ENCODE results near the gene AOPEP.

The AOPEP gene

GRCh38 chr9:94760660-94761059, 34.2 kb downstream of the AOPEP start:
- no peak for DNase-seq (ENCODE audit: low read depth in 2 of 3, low spot score in 2 of 3)

- no peak for DNase-seq (ENCODE audit: low read depth in 2 of 3, low spot score in 2 of 3)
Observed at GRCh38 chr9:94761481-94761880, 35.0 kb downstream of the AOPEP start.

GRCh38 chr9:94767331-94768072, 41.0 kb downstream of the AOPEP start:
- no peak for DNase-seq (ENCODE audit: low read depth in 2 of 3, low spot score in 2 of 3)

DNA sequence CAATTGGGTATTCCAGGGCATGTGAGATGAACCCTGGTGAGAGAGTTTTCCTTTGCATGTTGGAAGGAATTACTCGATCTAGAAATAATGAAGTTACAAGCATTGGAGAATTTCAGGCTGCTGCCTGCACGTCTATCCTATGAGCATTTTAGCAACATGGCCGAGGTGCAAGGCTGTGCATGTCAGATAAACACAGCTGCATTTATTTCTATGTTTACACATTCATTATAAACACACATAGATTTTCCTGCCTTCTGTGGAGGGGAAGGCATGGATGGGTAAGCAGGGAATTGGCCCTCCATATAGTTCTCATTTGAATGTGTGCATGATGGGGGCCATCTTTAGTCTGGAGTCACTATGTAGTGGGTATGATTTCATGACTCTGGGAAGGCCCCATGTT, 42.3 kb downstream of the AOPEP start:
- DNase-seq (ENCODE audit: low read depth in 2 of 3, low spot score in 2 of 3): no peak

GRCh38 chr9:94770334-94770733, 43.8 kb downstream of the AOPEP start:
- DNase-seq (ENCODE audit: low read depth in 2 of 3, low spot score in 2 of 3): no peak

DNA sequence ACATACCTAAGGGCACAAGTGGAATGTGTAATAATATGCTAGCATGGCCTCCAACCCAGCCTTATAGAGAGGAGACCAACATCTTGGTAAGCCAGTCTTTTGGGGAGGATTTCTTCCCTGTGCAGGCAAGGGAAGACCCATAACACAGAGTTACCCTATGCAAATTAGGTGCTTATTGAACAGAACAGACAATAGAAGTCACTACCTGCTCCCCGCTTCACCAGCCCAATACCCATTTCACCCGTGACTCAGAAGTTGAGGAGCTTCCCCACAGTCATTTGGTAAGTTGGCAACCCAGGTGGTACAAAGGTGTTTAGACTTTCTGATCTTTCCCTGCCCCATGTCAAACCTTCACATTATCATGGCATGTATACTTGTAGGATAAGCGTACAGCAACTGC, 44.6 kb downstream of the AOPEP start:
- no peak for DNase-seq (ENCODE audit: low read depth in 2 of 3, low spot score in 2 of 3)

DNA sequence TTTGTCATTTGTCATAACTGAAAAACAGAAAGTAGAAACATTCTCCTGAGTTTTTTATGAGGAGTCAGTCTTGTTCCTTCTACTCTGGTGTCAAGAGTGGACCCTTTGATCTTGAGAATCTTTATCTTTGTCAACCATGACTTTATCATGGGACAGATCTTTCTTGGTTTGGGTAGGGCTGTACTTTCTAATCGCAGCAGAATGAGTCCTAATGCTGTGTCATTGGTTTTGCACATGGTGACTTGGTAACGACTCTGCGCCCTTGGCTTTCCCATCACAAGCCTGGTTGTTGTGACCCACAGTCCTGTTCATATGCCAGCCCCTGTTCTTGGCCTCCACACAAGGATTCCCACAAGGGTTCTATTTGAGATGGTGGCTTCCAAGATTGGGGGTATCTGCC, 45.6 kb downstream of the AOPEP start:
- no peak for DNase-seq (ENCODE audit: low read depth in 2 of 3, low spot score in 2 of 3)

DNA sequence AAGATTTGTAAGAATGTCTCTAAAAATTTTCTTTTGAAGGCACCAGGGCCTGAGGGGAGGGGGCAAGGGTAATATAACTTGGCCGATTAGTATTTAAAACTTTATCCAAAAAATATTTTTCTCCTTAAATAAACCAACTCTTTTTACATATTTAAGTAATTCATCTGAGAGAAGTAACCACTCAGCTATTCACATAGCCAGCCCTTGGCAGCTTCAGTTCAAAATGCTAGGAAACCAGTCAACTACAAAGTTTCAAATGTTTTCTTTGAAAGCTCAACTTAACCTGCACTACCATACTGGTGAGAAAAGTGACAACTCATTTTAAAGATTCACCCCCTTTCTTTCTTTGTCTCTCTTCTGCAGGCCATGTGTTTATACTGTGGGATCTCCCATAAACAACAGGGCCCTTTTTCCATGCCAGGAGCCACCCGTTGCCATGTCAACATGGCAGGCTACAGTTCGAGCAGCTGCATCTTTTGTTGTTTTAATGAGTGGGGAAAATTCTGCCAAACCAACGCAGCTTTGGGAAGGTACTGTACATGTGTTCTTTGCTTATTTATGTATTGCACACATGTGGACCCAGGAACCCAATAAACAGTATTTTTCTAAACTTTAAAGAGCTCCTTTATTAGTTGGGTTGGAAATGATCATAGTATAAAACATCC, 46.3 kb downstream of the AOPEP start:
- no peak for DNase-seq (ENCODE audit: low read depth in 2 of 3, low spot score in 2 of 3)

GRCh38 chr9:94773655-94774054, 47.2 kb downstream of the AOPEP start:
- no peak for DNase-seq (ENCODE audit: low read depth in 2 of 3, low spot score in 2 of 3)

DNA sequence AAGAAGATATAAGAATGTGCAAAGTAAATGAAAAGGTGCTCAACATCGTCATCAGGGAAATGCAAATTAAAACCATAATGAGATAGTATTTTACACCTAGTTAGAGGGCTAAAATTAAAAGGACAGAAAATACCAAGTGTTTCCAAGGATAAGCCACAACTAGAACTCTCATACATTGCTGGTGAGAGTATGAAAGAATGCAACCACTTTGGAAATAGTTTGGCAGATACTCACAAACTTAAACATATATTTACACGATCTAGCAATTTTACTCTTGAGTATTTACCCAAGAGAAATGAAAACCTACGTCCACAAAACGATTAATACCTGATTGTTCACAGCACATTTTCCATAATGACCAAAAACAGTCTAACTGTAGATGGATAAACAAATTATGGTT, 51.5 kb downstream of the AOPEP start:
- no peak for DNase-seq (ENCODE audit: low read depth in 2 of 3, low spot score in 2 of 3)

DNA sequence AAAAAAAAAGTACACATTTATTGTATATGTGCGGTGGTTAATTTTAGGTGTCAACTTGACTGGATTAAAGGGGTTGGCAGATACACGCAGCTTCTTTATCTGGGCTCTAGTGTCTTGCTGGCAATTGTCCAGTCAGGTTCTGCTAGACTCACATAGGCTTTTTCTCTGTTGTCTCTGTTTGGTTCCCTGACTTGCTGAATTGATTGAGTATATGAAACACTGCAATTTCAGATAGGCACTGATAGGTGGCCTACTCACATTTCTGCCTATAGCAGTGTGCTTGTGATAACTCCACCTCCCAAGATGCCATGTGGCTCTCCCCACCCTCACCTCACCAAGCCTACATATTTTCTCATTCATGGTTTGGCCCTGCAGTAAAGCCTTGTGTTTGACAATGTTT, 52.5 kb downstream of the AOPEP start:
- no peak for DNase-seq (ENCODE audit: low read depth in 2 of 3, low spot score in 2 of 3)

- no peak for DNase-seq (ENCODE audit: low read depth in 2 of 3, low spot score in 2 of 3)
Observed at GRCh38 chr9:94779693-94780290, 53.3 kb downstream of the AOPEP start.

DNA sequence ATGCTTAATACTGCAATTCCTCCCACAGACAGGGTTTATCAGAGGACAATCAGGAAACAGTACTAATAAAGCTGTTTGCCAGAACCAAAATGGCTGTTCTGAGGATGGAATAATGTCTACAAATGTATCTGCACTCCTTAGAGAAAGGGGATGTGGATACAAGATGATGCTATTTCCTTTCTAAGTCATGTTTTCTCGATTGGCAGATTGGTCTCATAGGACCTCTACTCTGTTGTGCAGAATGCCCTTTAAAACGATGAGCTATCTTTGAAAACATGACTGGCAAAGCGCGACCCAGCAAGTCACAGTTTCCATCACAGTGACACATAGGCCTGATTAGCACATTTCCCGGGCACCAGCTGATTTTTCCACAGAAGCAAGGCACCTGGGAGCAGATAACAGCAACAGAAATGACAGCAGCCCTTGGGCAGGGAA, 54.0 kb downstream of the AOPEP start:
- peak in 1 of 3 experiments; percentile 4 for DNase-seq (ENCODE audit: low read depth in 2 of 3, low spot score in 2 of 3)

DNA sequence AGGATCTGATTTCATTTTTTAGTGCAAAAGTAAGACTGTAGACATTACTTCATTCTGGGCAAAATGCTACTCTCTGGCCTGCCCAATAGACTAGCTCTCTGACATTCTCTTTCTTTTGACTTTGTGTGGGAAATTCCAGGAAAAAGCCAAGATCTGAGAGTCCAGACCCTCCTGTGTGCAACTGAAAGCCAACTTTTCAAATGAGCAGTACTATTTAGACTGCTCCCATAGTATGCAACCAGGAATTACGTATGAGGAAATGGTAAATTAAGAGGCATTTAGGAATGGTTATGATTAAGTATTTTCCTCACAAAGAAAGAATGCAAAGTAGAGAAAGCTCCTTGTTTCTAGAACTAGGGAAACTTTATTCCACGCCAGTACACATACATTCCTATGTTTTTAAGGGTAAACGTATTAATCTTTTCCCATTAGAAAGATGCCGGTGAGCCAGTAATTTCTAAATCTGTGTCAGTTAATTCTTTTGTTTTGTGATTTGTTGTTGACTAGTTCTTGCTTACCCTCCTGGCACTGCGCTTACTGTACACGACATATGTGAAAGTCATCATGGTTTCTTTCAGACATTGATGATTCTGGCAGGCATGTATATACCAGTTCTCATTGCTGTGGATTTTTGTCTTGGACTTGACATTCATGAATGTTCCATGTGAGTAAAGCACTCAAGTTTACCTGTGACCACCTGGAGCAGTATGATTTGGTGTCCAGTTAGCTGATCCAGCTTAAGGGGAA, 56.0 kb downstream of the AOPEP start:
- DNase-seq (ENCODE audit: low read depth in 2 of 3, low spot score in 2 of 3): no peak

DNA sequence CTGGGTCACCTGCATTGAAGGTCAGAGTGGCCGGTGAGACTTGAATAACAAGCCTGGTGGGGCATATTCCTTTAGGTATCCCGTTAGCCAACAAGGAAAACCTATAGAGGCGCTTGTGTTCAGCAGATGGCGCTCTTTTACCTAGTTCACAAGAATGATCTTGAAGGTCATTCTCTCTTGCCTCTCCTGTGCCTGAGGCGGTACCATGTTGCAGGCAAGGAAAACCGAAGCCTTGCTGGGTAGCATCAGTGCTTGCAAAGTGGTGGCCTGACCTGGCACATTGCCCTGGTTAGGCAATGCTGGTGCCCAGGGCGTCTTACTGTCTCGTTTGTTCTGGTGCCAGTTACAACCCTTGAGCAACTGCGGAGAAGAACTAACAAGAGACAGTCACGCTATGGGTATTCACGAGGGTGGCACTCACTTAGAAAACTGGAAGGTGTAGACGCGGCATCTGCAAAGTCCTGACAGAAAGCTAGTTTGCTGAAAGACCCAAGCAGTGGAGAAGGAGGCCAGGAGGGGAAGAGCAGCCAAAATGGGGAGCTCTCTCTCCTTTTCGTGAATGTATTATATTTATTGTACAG, 56.7 kb downstream of the AOPEP start:
- no peak for DNase-seq (ENCODE audit: low read depth in 2 of 3, low spot score in 2 of 3)

- no peak for DNase-seq (ENCODE audit: low read depth in 2 of 3, low spot score in 2 of 3)
Observed at GRCh38 chr9:94783928-94784327, 57.4 kb downstream of the AOPEP start.

DNA sequence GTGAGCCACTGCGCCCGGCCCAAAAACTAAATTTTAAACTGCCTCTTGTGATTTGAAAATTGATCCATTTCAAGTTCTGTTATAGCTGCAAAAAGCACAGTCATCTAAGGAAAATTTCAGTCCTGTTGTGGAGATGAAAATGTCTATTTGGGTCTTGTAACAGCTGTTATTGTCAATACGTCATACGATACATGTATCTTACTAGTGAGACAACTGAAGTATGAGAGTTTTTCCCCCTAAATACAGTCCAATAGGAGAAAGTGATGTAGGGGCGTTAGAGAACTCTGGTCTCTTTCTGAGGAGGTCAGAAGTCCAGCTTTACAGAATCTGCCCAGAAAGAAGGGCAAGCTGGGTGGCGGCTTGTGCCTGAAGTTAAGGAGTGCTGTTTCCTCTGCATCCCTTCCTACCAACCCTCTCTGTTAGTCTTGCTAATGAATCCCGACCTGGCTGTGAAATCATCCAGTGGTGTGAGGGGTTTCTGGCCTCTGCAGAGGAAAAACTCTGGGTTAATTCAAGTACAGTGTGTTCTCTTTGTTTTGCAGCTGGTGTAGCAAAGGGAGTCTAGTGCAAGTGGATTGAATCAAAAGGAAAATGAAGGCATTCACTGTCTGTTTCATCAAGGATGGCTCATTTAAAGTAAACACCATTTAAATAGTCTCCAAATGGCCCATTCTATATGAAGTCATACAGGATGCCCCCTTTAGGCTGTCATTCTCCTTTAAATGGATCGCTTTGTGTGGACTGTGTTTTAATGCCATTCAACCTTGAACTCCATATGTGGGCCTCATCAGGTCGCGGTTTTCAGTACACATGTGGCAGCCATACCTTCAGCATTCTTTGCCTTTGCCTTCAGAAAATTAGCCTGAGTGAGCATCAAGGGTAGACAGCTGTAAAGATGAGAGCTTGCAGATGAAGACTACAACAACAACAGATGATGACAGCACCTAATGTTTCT, 59.0 kb downstream of the AOPEP start:
- DNase-seq (ENCODE audit: low read depth in 2 of 3, low spot score in 2 of 3): no peak

- no peak for DNase-seq (ENCODE audit: low read depth in 2 of 3, low spot score in 2 of 3)
Observed at GRCh38 chr9:94786586-94786985, 60.1 kb downstream of the AOPEP start.

DNA sequence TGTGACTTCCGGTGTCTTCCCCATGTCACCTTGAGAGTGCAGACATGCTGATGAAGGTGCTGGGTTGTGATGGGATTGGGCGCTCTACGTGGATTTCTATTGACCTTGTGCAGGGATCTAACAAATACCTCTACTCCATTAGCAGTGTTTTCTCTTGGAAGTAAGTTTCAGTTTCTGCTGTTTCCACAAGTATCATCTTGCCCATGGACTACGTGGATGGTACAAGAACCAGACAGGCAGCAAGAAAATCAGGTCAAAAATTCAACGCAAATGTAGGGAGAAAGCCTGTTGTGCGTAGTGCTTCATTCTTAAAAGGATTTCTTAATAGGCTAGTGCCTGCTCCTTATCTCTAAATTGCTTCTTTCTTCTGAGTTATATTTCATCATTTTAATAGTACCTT, 60.8 kb downstream of the AOPEP start:
- no peak for DNase-seq (ENCODE audit: low read depth in 2 of 3, low spot score in 2 of 3)

GRCh38 chr9:94788570-94789105, 62.1 kb downstream of the AOPEP start:
- no peak for DNase-seq (ENCODE audit: low read depth in 2 of 3, low spot score in 2 of 3)
